Measurements from ENCODE around the gene ZNHIT2.

Gene ZNHIT2

GRCh38 chr11:65133724-65134123 is 16.2 kb upstream of the ZNHIT2 start:
- ATAC-seq (ENCODE audit: insufficient read depth, low read depth) (no peak), DNase-seq (no peak)
- H3K27me3 ChIP-seq (ENCODE audit: insufficient read depth, low read length, poor library complexity) = no peaks in the 10 kb centered on the region
- H3K4me1 ChIP-seq (ENCODE audit: insufficient read depth, low read length) = peaks cover 29% of the 10 kb centered on the region
- peaks cover 43% of the 10 kb centered on the region for H3K36me3 ChIP-seq (ENCODE audit: insufficient read depth, low read length)
- H3K4me3 ChIP-seq (ENCODE audit: low read depth in 1 of 2, low read length in 2 of 2) = peak overlapping the region; percentile 71 to 86
- H2AFZ ChIP-seq (ENCODE audit: low read depth, low read length) = peak overlapping the region; percentile 96
- peak overlapping the region; percentile 82 for H3K9ac ChIP-seq (ENCODE audit: low read depth, low read length)
- peaks cover 26% of the 10 kb centered on the region for H3K79me2 ChIP-seq (ENCODE audit: insufficient read depth, low read length)
- TF ChIP-seq, protein P1, sequence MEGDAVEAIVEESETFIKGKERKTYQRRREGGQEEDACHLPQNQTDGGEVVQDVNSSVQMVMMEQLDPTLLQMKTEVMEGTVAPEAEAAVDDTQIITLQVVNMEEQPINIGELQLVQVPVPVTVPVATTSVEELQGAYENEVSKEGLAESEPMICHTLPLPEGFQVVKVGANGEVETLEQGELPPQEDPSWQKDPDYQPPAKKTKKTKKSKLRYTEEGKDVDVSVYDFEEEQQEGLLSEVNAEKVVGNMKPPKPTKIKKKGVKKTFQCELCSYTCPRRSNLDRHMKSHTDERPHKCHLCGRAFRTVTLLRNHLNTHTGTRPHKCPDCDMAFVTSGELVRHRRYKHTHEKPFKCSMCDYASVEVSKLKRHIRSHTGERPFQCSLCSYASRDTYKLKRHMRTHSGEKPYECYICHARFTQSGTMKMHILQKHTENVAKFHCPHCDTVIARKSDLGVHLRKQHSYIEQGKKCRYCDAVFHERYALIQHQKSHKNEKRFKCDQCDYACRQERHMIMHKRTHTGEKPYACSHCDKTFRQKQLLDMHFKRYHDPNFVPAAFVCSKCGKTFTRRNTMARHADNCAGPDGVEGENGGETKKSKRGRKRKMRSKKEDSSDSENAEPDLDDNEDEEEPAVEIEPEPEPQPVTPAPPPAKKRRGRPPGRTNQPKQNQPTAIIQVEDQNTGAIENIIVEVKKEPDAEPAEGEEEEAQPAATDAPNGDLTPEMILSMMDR (IDR thresholded peaks at IDR 0.05; ENCODE audit: borderline replicate concordance, extremely low read depth, low read length, poor library complexity, severe bottlenecking) = no peak
- no peak for TF ChIP-seq EZH2 (IDR thresholded peaks at IDR 0.05; ENCODE audit: borderline replicate concordance, low read depth, low read length, severe bottlenecking)
- H3K4me2 ChIP-seq (ENCODE audit: insufficient read depth, low read length) = peak overlapping the region; percentile 83
- peaks cover 20% of the 10 kb centered on the region for H4K20me1 ChIP-seq (ENCODE audit: insufficient read depth, low read length)
- peak overlapping the region; percentile 100 for H3K27ac ChIP-seq (ENCODE audit: low read length)
- H3K9me3 ChIP-seq (ENCODE audit: insufficient read depth, low read length, severe bottlenecking) = no peaks in the 10 kb centered on the region

GRCh38 chr11:65132988-65133700 is 15.6 kb upstream of the ZNHIT2 start:
- TF ChIP-seq, protein P1 (IDR thresholded peaks at IDR 0.05; ENCODE audit: borderline replicate concordance, extremely low read depth, low read length, poor library complexity, severe bottlenecking) = no peak
- no peak for TF ChIP-seq EZH2 (IDR thresholded peaks at IDR 0.05; ENCODE audit: borderline replicate concordance, low read depth, low read length, severe bottlenecking)
- Histone ChIP-seq H3K79me2 (ENCODE audit: insufficient read depth, low read length) (peaks cover 26% of the 10 kb centered on the region), H3K4me2 (ENCODE audit: insufficient read depth, low read length) (peak overlapping the region; percentile 83), H3K9me3 (ENCODE audit: insufficient read depth, low read length, severe bottlenecking) (no peaks in the 10 kb centered on the region), H3K27ac (ENCODE audit: low read length) (peak overlapping the region; percentile 100), H3K4me1 (ENCODE audit: insufficient read depth, low read length) (peaks cover 29% of the 10 kb centered on the region), H3K36me3 (ENCODE audit: insufficient read depth, low read length) (peaks cover 49% of the 10 kb centered on the region), H3K9ac (ENCODE audit: low read depth, low read length) (peak overlapping the region; percentile 82), H3K27me3 (ENCODE audit: insufficient read depth, low read length, poor library complexity) (no peaks in the 10 kb centered on the region), H3K4me3 (ENCODE audit: low read depth in 1 of 2, low read length in 2 of 2) (peak overlapping the region; percentile 71 to 86; a peak in 3 of 4 replicates), H4K20me1 (ENCODE audit: insufficient read depth, low read length) (peaks cover 21% of the 10 kb centered on the region), H2AFZ (ENCODE audit: low read depth, low read length) (no peak overlapping the region)
- DNase-seq = no peak
- no peak for ATAC-seq (ENCODE audit: insufficient read depth, low read depth)

GRCh38 chr11:65132238-65132987 is 14.9 kb upstream of the ZNHIT2 start:
- Histone ChIP-seq H3K4me1 (ENCODE audit: insufficient read depth, low read length) (peaks cover 29% of the 10 kb centered on the region), H3K36me3 (ENCODE audit: insufficient read depth, low read length) (peaks cover 56% of the 10 kb centered on the region), H3K27me3 (ENCODE audit: insufficient read depth, low read length, poor library complexity) (no peaks in the 10 kb centered on the region), H3K27ac (ENCODE audit: low read length) (no peak overlapping the region), H4K20me1 (ENCODE audit: insufficient read depth, low read length) (peaks cover 21% of the 10 kb centered on the region), H3K9ac (ENCODE audit: low read depth, low read length) (peak overlapping the region; percentile 82; the same call in 1 of the 2 replicates), H3K9me3 (ENCODE audit: insufficient read depth, low read length, severe bottlenecking) (no peaks in the 10 kb centered on the region), H3K79me2 (ENCODE audit: insufficient read depth, low read length) (peaks cover 26% of the 10 kb centered on the region), H2AFZ (ENCODE audit: low read depth, low read length) (no peak overlapping the region), H3K4me3 (ENCODE audit: low read depth in 1 of 2, low read length in 2 of 2) (peak overlapping the region in 1 of 2 experiments; percentile 86; a peak in 3 of 4 replicates), H3K4me2 (ENCODE audit: insufficient read depth, low read length) (peak overlapping the region; percentile 83)
- DNase-seq (no peak), ATAC-seq (ENCODE audit: insufficient read depth, low read depth) (no peak)
- TF ChIP-seq EZH2 (IDR thresholded peaks at IDR 0.05; ENCODE audit: borderline replicate concordance, low read depth, low read length, severe bottlenecking) = no peak
- TF ChIP-seq, protein P1 (IDR thresholded peaks at IDR 0.05; ENCODE audit: borderline replicate concordance, extremely low read depth, low read length, poor library complexity, severe bottlenecking) = no peak

Measured in DND-41 (cell line).